Measurements from ENCODE around the gene PACSIN2.

The PACSIN2 gene

GRCh38 chr22:42905217-42905616 lies 109.7 kb downstream of the PACSIN2 start:
- no peak for DNase-seq (ENCODE audit: low spot score)

- no peak for DNase-seq (ENCODE audit: low spot score)
Measured at GRCh38 chr22:42904050-42904449, 110.9 kb downstream of the PACSIN2 start.

- DNase-seq (ENCODE audit: low spot score), result no peak
Measured at GRCh38 chr22:42902875-42903510, 112.0 kb downstream of the PACSIN2 start.

GRCh38 chr22:42901790-42902508 lies 113.0 kb downstream of the PACSIN2 start:
- peak; percentile 36 for DNase-seq (ENCODE audit: low spot score)

DNA sequence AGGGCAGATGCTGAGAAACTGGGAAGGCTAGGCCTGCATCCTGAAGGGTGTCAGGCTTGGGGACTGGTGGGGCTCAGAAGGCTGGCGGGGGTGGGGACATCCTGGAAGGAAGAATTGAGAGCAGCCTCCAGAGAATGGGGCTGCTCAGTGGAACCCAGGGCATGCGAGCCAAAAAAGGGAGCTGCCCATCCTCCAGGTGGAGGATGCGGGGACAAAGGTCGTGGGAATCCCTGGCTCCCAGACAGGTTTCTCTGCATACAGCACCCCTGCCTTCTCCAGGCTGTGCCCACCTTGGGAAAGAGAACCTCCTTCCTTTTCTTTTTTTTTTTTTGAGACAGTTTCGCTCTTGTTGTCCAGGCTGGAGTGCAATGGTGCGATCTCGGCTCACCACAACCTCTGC lies 117.0 kb downstream of the PACSIN2 start:
- DNase-seq (ENCODE audit: low spot score), result no peak

GRCh38 chr22:42895541-42895981 lies 119.4 kb downstream of the PACSIN2 start:
- DNase-seq (ENCODE audit: low spot score), result no peak

- DNase-seq (ENCODE audit: low spot score), result peak; percentile 32
Measured at GRCh38 chr22:42895087-42895486, 119.9 kb downstream of the PACSIN2 start.

DNA sequence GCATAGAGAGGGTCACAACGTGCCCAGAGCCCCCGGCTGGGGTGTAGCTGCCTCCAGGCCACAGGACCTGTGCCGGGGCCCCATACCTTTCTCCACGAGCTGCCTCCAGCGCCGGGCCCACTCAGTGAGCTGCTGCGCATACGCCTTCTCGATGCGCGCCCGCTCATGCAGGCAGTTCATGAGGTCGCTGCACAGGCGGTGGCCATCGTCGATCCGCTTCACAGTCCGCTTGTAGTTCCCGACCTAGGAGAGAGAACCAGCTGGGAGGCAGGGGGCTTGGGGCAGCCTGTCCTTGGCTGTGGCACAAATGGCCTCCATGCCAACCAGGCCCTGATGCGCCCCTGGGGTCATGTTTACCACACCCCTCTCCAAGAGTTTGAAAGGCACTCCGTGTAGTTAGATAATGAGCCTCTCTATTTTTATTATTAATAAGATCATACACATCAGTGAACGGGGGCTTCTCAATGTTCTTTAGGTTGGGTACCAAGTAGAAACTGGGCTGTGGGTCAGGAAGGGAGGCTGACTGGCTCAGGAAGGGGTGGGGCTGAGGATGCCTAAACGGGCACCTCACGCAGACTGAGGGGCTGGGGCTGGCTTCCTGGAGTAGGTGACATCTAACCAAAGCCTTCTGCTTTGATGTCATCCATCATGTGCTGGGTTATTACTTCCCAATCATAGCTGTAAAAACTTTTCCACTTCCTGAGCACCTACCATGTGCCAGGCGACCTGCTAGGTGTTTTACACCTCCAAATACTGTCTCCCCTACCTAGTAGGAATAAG lies 121.4 kb downstream of the PACSIN2 start:
- no peak for DNase-seq (ENCODE audit: low spot score)

GRCh38 chr22:42892571-42893316 lies 122.2 kb downstream of the PACSIN2 start:
- DNase-seq (ENCODE audit: low spot score), result no peak

GRCh38 chr22:42892156-42892555 lies 122.8 kb downstream of the PACSIN2 start:
- no peak for DNase-seq (ENCODE audit: low spot score)

- no peak for DNase-seq (ENCODE audit: low spot score)
Measured at GRCh38 chr22:42891696-42892095, 123.3 kb downstream of the PACSIN2 start.

DNA sequence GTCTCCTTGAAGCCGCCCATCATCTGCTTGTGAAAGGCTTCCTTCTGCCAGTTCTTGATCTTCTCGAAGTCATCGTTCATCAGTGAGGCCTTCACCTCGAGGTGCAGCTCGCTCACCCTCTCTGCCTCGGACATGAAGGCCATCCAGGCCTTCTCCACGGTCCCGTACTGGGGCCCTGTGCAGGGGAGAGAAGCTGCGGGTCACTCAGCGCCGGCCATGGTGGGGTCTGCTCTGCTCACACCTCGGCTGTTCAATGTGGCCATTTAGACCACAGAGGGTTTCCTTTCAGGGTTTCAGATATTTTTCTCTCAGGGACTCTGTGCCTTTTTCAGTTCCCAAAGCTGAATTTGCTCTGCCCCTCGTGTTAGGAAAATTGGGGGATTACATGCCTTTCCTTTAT lies 123.9 kb downstream of the PACSIN2 start:
- no peak for DNase-seq (ENCODE audit: low spot score)

DNA sequence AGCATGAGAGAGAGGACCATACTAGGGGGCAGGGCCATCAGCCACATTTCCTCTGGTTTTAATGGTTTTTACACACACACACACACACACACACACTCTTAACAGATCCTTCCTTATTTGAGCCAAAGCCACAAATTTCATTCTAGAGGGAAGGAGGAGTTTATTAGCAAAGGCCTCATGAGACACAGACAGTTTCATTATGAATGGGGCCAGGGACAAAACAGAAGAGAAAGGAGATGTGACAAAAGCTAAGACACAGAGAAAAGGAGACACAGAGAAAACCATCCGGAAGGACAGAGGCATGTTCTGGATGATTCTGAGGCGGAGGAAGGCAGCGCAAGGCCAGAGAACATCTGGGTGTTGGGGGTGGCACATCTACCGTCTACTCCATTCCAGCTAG lies 125.6 kb downstream of the PACSIN2 start:
- peak; percentile 46 for DNase-seq (ENCODE audit: low spot score)

DNA sequence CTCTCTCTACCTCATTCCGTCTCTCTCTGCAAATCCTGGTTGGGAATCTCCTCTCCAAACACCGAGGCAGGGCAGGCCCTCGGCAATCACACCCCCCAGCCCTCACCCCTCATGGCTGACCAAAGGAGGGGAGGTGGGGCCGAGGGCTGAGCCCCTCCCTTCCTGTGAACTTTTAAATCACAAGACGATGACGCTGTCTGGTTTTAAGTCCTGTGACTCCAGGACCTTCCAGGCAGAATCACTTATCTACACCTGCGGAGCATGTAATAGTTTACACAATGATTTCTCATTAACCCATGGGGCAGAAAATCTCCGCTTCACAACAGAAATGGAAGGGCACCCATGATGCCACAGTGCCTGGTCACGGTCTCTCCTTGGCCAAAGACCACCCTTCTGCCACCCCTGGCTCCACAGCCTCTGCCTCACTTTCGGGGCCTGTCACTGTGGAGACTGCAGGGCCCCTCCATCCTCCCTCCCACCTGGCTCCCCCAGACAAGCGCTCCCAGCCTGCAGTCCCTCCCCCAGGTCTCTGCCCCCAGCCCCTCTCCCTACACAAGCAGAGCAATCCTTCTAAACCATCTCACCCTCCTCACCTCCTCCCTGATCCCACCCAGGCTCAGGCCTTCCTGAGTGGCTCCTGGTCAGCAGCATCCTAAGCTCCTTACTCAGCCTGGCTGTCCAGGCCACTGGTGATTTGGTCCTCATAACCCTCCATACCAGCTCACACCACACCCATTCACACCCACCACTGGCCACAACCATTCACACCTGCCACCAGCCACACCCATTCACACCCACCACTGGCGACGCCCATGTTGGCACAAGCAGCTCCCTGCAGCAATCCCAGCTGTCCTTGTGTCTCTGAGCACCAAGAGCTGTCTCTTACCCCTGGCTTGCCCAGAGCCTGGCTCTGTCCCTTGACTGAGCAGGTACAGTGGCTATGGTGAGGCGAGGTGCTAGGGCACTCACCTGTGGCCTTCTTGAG lies 127.1 kb downstream of the PACSIN2 start:
- no peak for DNase-seq (ENCODE audit: low spot score)

DNA sequence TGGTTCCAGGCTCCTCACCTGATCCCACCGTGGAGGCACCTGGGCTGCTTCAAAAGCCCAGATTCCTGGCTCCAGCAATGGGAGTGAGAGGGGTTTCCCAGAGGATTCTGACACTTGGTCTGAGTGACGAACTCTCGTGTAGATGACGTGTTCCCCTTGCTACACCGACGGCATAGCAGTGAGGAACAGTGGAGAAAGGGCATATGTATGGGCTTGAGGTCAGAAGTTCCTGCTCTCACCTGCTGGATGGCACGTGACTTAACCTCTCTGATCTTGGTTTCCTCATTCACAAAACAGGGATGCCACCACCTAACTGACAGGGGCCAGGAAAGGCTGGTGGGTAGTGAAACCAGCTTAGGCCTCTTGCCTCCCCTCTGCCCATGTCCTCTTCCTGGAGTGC lies 127.8 kb downstream of the PACSIN2 start:
- DNase-seq (ENCODE audit: low spot score), result no peak

- no peak for DNase-seq (ENCODE audit: low spot score)
Measured at GRCh38 chr22:42885446-42885845, 129.5 kb downstream of the PACSIN2 start.

GRCh38 chr22:42884616-42885375 lies 130.2 kb downstream of the PACSIN2 start:
- no peak for DNase-seq (ENCODE audit: low spot score)

DNA sequence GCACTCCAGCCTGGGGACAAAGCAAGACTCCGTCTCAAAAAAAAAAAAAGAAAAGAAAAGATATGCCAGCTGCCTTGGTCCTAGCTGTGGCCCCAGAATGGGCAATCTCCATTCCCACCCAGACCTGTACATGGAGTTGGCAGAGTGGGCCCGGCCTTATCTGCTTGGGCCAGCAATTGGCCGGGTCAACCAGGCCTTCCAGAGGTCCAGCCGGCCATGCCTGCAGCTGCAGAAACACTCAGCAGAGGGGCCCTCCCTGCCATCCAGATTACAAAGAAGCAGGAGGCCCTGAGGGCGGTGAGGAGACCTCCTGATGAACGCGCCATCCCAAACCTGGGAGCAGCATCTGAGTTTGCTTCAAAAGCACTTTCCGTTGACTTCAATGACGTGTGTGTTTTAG lies 131.0 kb downstream of the PACSIN2 start:
- DNase-seq (ENCODE audit: low spot score), result no peak

GRCh38 chr22:42883121-42883520 lies 131.8 kb downstream of the PACSIN2 start:
- no peak for DNase-seq (ENCODE audit: low spot score)

- peak; percentile 62 for DNase-seq (ENCODE audit: low spot score)
Measured at GRCh38 chr22:42881982-42882656, 132.8 kb downstream of the PACSIN2 start.

Data from germinal center (tissue), 1 donor.